ENCODE measurements around the gene ATP7B. TPM values are rescaled to one million over a fixed set of nuclear protein-coding genes. Genes with fewer than 3 reads are reported as not detected.

ATP7B gene
- total RNA-seq, 2 donors from 2014 or later, result 20.4 to 29.2 TPM

DNA sequence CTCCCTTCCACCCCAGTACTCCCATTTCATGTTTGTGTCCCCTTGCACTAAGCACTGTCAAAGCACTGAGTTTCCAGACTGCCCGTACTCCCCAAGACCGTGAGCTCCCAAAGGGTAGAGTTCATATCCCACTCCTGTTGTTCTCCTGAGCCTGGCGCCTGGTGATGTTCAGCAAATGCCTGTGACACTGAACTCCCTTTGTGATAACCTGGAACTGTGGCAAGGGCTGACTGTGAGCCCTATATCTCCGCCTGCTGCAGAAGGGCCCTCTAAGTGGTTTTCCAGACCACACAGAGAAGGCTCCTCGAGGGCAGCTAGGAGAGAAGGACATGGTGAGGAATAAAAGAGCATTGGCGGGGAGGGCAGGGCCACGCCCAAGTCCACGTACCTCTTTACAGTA lies 67.5 kb downstream of the ATP7B start:
- no peak overlapping the region for H3K9ac ChIP-seq (ENCODE audit: extremely low read depth, low read length, poor library complexity, severe bottlenecking)
- no peaks in the 10 kb centered on the region for H3K4me1 ChIP-seq (ENCODE audit: control insufficient read depth, insufficient read depth, low read length)
- TF ChIP-seq, protein P1, sequence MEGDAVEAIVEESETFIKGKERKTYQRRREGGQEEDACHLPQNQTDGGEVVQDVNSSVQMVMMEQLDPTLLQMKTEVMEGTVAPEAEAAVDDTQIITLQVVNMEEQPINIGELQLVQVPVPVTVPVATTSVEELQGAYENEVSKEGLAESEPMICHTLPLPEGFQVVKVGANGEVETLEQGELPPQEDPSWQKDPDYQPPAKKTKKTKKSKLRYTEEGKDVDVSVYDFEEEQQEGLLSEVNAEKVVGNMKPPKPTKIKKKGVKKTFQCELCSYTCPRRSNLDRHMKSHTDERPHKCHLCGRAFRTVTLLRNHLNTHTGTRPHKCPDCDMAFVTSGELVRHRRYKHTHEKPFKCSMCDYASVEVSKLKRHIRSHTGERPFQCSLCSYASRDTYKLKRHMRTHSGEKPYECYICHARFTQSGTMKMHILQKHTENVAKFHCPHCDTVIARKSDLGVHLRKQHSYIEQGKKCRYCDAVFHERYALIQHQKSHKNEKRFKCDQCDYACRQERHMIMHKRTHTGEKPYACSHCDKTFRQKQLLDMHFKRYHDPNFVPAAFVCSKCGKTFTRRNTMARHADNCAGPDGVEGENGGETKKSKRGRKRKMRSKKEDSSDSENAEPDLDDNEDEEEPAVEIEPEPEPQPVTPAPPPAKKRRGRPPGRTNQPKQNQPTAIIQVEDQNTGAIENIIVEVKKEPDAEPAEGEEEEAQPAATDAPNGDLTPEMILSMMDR (conservative IDR thresholded peaks at IDR 0.05), result no peak
- Mint-ChIP-seq H3K27me3 (ENCODE audit: insufficient read depth) (no peaks in the 10 kb centered on the region), H3K9me3 (no peaks in the 10 kb centered on the region), H3K4me1 (peaks cover 5% of the 10 kb centered on the region), H3K27ac (no peak overlapping the region), H3K36me3 (ENCODE audit: low read depth) (peaks cover 17% of the 10 kb centered on the region), H3K4me3 (no peak overlapping the region)
- DNase-seq, result no peak
- H3K4me3 ChIP-seq (ENCODE audit: low read length), result no peak overlapping the region
- peaks cover 7% of the 10 kb centered on the region for H3K36me3 ChIP-seq (ENCODE audit: control insufficient read depth, insufficient read depth, low read length)
- H3K9me3 ChIP-seq (ENCODE audit: control insufficient read depth, low read length), result no peaks in the 10 kb centered on the region
- 86 to 89% methylated on average over 5 to 8 of the region's 8 CpGs for WGBS, 2 experiments (ENCODE audit: insufficient coverage in 1 of 2, insufficient read length in 1 of 2)
- no peaks in the 10 kb centered on the region for H3K27me3 ChIP-seq (ENCODE audit: control insufficient read depth, insufficient read depth, low read length, poor library complexity, severe bottlenecking)
- H3K27ac ChIP-seq (ENCODE audit: low read depth, low read length), result no peak overlapping the region

DNA sequence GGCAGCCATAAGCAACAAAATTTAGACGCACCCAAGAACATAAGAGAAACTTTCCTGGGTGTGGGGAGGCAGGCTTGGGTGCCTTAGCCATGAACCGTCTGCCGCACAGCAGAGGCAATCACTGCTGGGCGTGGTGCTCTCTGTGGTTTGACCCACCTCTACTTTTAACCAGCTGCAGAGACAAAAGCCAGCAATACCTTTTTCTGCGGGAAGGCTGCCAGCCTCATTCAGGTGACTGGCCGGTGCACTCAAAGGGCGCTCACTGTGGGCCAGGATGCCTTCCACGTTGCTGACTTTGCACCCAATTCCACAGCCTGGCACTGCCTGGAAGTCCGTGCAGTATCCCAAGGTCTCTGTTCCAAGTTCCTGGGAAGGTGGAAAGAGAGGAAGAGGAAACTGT lies 69.1 kb downstream of the ATP7B start:
- Mint-ChIP-seq H3K9me3 (no peaks in the 10 kb centered on the region), H3K27me3 (ENCODE audit: insufficient read depth) (no peaks in the 10 kb centered on the region), H3K36me3 (ENCODE audit: low read depth) (peaks cover 17% of the 10 kb centered on the region), H3K4me3 (no peak overlapping the region), H3K27ac (no peak overlapping the region), H3K4me1 (peaks cover 5% of the 10 kb centered on the region)
- 90 to 91% methylated on average over 7 to 9 of the region's 9 CpGs for WGBS, 2 experiments (ENCODE audit: insufficient coverage in 1 of 2, insufficient read length in 1 of 2)
- no peak overlapping the region for H3K4me3 ChIP-seq (ENCODE audit: low read length)
- no peaks in the 10 kb centered on the region for H3K4me1 ChIP-seq (ENCODE audit: control insufficient read depth, insufficient read depth, low read length)
- no peak overlapping the region for H3K27ac ChIP-seq (ENCODE audit: low read depth, low read length)
- TF ChIP-seq, protein P1 (conservative IDR thresholded peaks at IDR 0.05), result no peak
- no peak for DNase-seq
- H3K9me3 ChIP-seq (ENCODE audit: control insufficient read depth, low read length), result no peaks in the 10 kb centered on the region
- H3K36me3 ChIP-seq (ENCODE audit: control insufficient read depth, insufficient read depth, low read length), result peaks cover 7% of the 10 kb centered on the region
- no peaks in the 10 kb centered on the region for H3K27me3 ChIP-seq (ENCODE audit: control insufficient read depth, insufficient read depth, low read length, poor library complexity, severe bottlenecking)
- H3K9ac ChIP-seq (ENCODE audit: extremely low read depth, low read length, poor library complexity, severe bottlenecking), result no peak overlapping the region

DNA sequence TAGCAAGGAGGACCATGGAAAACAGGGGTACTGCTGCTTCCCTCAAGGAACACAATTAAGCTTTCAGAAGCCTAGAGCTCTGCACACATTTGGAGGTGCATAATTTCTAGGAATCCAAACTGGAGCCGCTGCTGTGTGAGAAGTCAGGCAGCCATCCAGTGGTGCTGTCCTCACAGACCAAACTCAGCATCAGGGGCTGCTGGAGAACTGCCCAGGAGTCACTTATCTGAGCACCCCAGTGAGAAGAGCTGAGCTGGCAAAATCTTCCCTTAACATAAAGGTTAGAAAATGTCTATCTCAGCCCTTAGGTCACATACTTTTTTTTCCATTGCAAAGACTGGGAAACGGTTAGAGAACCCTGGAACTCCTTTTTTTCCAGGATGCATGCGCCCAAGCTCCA lies 72.8 kb downstream of the ATP7B start:
- Histone ChIP-seq H3K36me3 (ENCODE audit: control insufficient read depth, insufficient read depth, low read length) (peaks cover 2% of the 10 kb centered on the region), H3K9me3 (ENCODE audit: control insufficient read depth, low read length) (no peaks in the 10 kb centered on the region), H3K4me3 (ENCODE audit: low read length) (no peak overlapping the region), H3K27me3 (ENCODE audit: control insufficient read depth, insufficient read depth, low read length, poor library complexity, severe bottlenecking) (no peaks in the 10 kb centered on the region), H3K4me1 (ENCODE audit: control insufficient read depth, insufficient read depth, low read length) (peaks cover 3% of the 10 kb centered on the region), H3K27ac (ENCODE audit: low read depth, low read length) (no peak overlapping the region), H3K9ac (ENCODE audit: extremely low read depth, low read length, poor library complexity, severe bottlenecking) (no peak overlapping the region)
- Mint-ChIP-seq H3K9me3 (no peaks in the 10 kb centered on the region), H3K36me3 (ENCODE audit: low read depth) (peaks cover 9% of the 10 kb centered on the region), H3K27ac (no peak overlapping the region), H3K27me3 (ENCODE audit: insufficient read depth) (no peaks in the 10 kb centered on the region), H3K4me3 (no peak overlapping the region), H3K4me1 (peaks cover 11% of the 10 kb centered on the region)
- DNase-seq, result peak; percentile 28
- TF ChIP-seq, protein P1 (conservative IDR thresholded peaks at IDR 0.05), result no peak
- WGBS, 2 experiments (ENCODE audit: insufficient coverage in 1 of 2, insufficient read length in 1 of 2), result 87 to 98% methylated on average over 3 of the region's 3 CpGs
